Activated T-cell treated with anti-CD3 and anti-CD28 coated beads for 48 hours (primary cell): Measurements from ENCODE around the gene SCN2B.

Experiments used
- DNase-seq: peaks from one replicate; pipeline ENCODE4 v3.0.0-alpha.2; 2020; ENCODE audit warnings: low read depth

Gene SCN2B

GRCh38 chr11:118174006-118174567 lies 2.4 kb downstream of the SCN2B start:
- no peak for DNase-seq

DNA sequence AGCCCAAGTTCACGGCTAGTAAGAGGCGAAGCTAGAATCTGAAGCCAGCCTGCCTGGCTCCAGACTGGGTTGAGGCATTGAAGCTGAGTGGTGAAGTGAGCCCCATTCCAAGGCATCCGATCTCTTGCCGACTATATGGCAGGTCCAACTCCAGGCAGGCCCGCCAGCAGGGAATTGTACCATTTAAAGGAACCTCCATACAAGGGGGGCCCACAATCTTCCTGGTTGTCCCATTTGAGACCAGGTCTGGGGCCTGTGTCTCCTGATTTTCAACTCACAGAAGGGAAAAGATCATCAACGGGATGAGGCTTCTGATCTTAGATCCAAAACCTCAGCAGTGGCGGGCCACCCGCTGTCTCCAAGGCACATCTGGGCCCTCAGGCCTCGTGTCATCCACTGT lies 4.1 kb downstream of the SCN2B start:
- no peak for DNase-seq

DNA sequence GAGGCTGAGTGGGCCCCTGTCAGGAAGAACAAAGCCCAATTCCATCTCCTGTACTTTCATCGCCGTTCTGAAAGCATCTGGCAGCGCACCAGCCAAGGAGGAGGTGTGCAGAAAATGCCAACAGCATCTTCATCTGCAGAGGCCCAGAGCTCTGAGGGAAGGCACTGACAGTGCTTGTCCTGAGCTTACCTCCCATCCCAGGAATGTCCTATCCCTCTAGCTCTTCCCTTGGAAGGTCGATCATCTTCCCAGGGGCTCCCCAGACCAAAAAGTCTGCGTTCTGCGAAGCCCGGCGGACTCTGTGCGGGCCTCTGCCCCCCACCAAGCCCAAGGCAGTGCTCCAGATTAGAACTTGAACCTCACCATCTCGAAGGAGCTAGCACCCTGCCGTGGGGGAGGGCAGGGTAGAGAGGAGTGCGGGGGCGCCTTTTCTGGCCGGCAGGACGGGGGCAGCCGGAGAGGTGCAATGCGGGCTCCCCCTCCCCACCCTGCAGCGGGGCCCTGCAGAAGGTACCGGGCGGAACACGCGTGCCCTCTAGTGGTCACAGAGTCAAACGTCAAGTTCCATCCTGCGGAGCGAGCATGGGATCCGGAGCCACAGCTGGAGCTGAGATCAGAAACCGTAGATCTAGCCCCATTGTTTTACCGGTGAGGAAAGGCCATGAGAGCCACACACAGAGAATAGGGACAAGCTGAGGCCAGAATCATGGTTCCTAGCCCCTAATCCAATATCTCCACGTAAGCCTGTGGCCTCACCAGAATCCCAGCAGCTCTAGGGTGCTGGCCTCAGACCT lies 5.0 kb downstream of the SCN2B start:
- peak; percentile 65 for DNase-seq

DNA sequence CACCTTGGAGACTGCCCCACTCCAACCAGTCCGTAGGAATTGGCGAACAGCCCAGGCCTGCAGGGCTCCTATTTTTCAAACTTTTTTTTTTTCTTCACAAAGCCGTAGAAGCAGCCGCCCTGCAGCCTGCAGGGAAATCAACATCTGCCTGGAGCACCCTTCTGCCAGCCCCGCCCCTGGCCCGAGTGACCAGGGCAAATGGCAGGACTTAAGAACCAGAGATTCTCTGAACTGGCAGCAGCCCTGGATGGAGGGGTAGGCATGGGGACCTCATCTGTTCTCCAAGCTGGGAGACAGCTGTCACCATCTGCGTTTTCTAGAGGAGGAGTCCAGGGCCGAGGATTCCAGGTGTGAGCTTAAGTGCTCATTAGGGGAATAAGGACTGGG lies 5.6 kb downstream of the SCN2B start:
- DNase-seq = no peak

- DNase-seq = no peak
Measured at GRCh38 chr11:118170231-118170630, 6.2 kb downstream of the SCN2B start.

- no peak for DNase-seq
Measured at GRCh38 chr11:118169300-118170140, 6.9 kb downstream of the SCN2B start.

DNA sequence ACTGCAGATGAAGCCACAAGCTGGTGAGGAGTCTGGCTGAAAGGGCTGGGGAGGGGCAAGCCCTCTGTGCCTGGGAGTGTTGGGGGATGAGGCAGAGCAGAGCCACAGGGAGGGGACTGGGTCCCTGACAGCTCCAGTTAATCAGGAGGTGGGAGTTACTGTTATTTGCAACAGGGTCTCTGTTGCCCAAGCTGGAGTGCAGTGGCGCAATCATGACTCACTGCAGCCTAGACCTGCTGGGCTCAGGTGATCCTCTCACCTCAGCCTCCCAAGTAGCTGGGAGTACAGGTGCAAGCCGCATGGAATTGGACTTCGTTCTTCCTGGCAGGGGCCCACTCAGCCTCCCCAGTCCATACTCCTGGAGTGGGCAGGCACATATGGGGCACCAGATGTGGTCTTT lies 7.7 kb downstream of the SCN2B start:
- DNase-seq = no peak

DNA sequence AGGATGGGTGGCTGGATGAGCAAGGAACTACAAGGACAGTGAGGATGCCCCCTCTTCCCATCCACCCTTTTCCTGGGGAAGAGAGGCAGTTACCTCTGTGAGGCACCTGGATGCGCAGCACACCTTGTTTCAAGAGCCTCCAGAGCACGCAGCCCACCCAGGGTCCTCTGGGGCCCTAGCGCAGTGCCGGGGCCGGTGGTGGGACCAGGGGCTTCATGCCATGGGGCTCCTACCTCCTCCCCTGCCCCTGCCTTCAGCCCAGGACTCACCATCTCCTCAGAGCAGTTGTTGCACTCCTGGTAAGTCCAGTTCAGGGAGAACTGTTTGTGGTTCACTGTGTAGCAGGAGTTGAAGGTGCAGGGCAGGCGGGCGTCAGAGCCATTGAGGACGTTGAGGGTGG lies 8.1 kb downstream of the SCN2B start:
- no peak for DNase-seq

- no peak for DNase-seq
Measured at GRCh38 chr11:118167906-118168305, 8.5 kb downstream of the SCN2B start.

GRCh38 chr11:118167253-118167652 lies 9.2 kb downstream of the SCN2B start:
- DNase-seq = no peak

- no peak for DNase-seq
Measured at GRCh38 chr11:118166641-118167040, 9.8 kb downstream of the SCN2B start.

DNA sequence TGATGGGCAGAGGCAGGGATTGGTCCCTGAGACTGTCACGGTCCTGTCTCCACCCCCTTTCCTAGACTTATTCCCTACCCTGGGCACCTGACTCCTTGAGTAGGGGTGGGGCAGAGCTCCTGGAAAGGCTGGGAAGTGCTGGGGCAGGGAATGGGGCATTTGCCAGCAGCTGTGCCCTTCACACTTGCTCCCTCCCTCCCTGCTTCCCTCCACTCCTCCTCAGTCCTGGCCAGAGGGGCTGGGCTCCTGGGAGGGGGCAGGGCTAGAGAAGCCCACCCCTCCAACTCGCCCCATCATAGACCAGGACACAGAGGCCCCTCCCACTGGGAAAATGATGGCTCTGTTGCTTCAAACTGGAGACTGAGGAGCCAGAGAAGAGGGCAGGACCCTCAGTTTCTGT lies 11.6 kb downstream of the SCN2B start:
- DNase-seq = no peak

GRCh38 chr11:118163494-118163893 lies 12.9 kb downstream of the SCN2B start:
- DNase-seq = no peak

DNA sequence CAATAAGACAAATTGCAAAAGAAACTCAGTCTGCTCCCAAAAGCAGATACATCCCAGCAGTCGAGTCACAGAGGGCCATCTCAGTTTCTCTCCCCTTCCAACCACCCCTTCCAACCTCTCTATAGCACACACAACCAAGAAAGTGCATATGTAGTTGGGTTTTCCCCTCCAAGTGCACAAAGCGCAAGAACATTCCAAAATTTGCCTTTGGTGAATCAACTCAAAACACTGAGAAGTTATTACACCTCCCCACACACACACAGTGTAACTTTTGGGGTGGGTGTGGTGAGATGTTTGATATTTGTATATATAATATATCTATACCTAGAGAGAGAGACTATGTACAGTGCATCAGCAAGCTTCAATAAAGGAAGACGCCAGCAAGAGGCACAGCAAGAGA lies 13.6 kb downstream of the SCN2B start:
- DNase-seq = no peak

DNA sequence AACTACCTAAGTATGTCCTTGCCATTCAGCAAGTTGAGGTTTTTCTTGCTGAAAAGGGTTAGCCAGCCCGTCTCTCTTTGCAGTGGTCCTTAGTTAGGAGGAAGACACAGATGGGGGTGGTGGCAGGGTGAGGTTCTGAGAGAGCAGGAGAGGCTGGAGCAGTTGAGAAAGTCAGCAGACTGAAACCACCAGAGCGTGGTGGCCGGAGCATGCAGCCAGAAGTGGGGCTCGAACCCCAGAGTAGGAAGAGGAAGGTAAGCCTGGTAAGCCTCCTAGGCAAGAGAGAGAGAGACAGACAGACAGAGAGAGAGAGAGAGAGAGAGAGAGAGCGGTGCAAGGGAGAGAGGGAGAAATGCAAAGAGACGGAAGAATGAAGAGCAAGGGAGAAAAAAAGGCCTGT lies 14.7 kb downstream of the SCN2B start:
- no peak for DNase-seq

- no peak for DNase-seq
Measured at GRCh38 chr11:118157186-118157895, 19.1 kb downstream of the SCN2B start.

GRCh38 chr11:118156531-118157185 lies 19.8 kb downstream of the SCN2B start:
- DNase-seq = peak; percentile 15

DNA sequence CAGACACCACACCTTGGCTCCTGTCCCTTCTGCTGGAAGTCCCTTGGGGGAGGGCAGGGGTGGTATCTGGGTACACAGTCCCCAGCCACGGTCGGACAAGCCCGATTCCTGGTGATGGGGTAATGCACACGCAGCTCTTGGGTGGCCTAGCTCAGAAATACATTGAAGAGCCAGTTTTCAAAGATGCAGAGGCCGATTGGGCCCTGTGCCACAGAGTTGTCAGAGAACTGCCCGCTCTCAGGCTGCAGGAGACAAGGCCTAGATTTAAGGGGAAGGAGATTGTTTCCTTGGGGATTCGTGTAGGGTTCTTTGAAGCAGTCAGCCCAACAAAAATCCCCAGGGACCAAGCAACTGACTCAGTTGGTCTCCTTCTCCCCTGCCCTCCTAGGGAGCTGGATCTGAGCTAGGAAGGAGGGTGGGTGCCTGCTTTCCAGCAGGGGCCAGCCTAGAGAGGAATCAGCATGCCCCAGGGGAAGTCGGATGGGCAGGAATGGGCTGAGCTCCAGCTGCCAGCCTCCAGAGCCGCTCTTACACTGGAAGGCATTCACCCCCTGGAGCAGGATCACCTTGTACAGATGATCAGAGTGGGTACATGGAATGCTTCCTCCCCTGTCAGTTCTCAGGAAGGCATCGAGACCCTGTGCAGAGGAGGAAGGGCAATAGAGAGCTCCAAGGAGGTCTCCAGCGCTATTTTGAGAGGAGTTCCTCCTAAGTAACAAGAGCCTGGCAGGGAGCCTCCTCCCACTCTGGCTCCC lies 20.5 kb downstream of the SCN2B start:
- DNase-seq = no peak

GRCh38 chr11:118154641-118155040 lies 21.8 kb downstream of the SCN2B start:
- DNase-seq = no peak

DNA sequence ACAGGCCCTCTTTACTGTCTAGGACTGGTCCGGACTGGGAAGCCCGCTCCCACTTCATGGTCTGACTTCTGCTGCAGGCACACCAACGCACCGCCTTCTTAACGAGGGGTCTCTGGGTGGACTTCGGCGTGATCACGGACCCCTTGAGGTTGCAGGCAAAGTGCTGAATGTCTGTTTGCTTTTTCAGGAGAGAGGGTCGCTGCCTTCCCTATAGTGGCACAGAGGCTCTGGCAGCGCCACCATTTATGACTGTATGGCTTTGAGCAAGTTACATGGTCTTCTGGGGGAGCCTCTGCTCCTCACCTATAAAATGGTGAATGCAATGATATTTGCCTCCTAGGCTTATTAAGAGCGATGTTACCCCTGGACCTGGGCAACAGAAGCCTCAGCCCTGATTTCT lies 22.5 kb downstream of the SCN2B start:
- DNase-seq = no peak

- no peak for DNase-seq
Measured at GRCh38 chr11:118153516-118153915, 22.9 kb downstream of the SCN2B start.
